GM12878 (cell line): Measurements from ENCODE around the gene METTL5. TPM values are rescaled to one million over a fixed set of nuclear protein-coding genes. Genes with fewer than 3 reads are reported as not detected.

ENCODE experiments used
- MXI1 ChIP-seq: fragments of 150-350 bp; IDR thresholded peaks from 2 replicates; pipeline ENCODE4 v1.6.1; 2011; ENCODE audit warnings: low read depth, mild to moderate bottlenecking, inconsistent platforms, low read length, improper control_type of control experiment
- PAX8 ChIP-seq: fragments of 450-650 bp; IDR thresholded peaks from 2 replicates; pipeline ENCODE4 v1.6.1; 2017; ENCODE audit warnings: mild to moderate bottlenecking, moderate library complexity
- RB1 ChIP-seq: fragments of 450-650 bp; formaldehyde crosslinking; IDR thresholded peaks from 2 replicates; pipeline ENCODE4 v1.6.1; 2017; ENCODE audit warnings: mild to moderate bottlenecking, borderline replicate concordance
- SMAD1 ChIP-seq: fragments of 450-650 bp; IDR thresholded peaks from 2 replicates; pipeline ENCODE4 v1.6.1; 2018; ENCODE audit warnings: mild to moderate bottlenecking, low read depth; ENCODE audit not compliant: partially characterized antibody
- SMC3 ChIP-seq: IDR thresholded peaks from 2 replicates; pipeline ENCODE4 v1.6.1; 2011; ENCODE audit warnings: low read length, improper control_type of control experiment, borderline replicate concordance
- YY1 ChIP-seq: IDR thresholded peaks from 2 replicates; pipeline ENCODE4 v1.6.1; 2011; ENCODE audit warnings: low read depth, mild to moderate bottlenecking, low read length
- polyA plus RNA-seq, 11 experiments: library from polyadenylated mRNA; depleted of rRNA in 4 of 11; unstranded in 6 of 11; stranded (reverse) in 5 of 11; fragments of >200 nt; fragmentation: Nextera tagmentation in 4 of 11; fragmentation: Illumina TruSeq in 1 of 11; extraction: Ambion mirVana in 4 of 11; extraction: Trizol in 1 of 11; gene quantifications; 1 replicate in 1 of 11; 2 replicates in 10 of 11; pipeline versions ENCODE4 v1.2.1 to v1.2.3, GENCODE V29; 2011 to 2016; ENCODE audit warnings: inconsistent platforms in 2 of 11, missing spikeins in 2 of 11, low read depth in 1 of 11
- total RNA-seq, 4 experiments: library from RNA; depleted of rRNA in 3 of 4; stranded (reverse); fragments of >200 nt in 3 of 4; fragmentation: Illumina TruSeq in 1 of 4; extraction: Trizol in 1 of 4; gene quantifications; 2 replicates each; pipeline versions ENCODE4 v1.2.1 to v1.2.3, GENCODE V29; 2013 to 2021
- TF ChIP-seq, protein P1 (sequence below): fragments of 150-350 bp; IDR thresholded peaks from 2 replicates; pipeline ENCODE4 v1.6.1; 2016; ENCODE audit warnings: low read depth, low read length
- TF ChIP-seq, protein P2 (sequence below): fragments of 150-350 bp; IDR thresholded peaks from 2 replicates; pipeline ENCODE4 v1.6.1; 2014; ENCODE audit warnings: mild to moderate bottlenecking, low read depth, low read length
- TF ChIP-seq, protein P3 (sequence below): fragments of 450-650 bp; IDR thresholded peaks from 2 replicates; pipeline ENCODE4 v1.6.1; 2018; ENCODE audit warnings: mild to moderate bottlenecking, low read depth, moderate library complexity; ENCODE audit not compliant: partially characterized antibody
- TF ChIP-seq, protein P4 (sequence below): IDR thresholded peaks from 2 replicates; pipeline ENCODE4 v1.6.1; 2012; ENCODE audit warnings: mild to moderate bottlenecking, low read depth, low read length
- TF ChIP-seq, protein P5 (sequence below): fragments of 450-650 bp; IDR thresholded peaks from 2 replicates; pipeline ENCODE4 v1.6.1; 2017; ENCODE audit warnings: mild to moderate bottlenecking

METTL5 gene
- total and polyA plus RNA-seq, 10 of the 15 experiments (the other 5 are each of a cell fraction or from before 2014, with no cell fraction given), result 55.0 to 204 (median 87.4) TPM

DNA sequence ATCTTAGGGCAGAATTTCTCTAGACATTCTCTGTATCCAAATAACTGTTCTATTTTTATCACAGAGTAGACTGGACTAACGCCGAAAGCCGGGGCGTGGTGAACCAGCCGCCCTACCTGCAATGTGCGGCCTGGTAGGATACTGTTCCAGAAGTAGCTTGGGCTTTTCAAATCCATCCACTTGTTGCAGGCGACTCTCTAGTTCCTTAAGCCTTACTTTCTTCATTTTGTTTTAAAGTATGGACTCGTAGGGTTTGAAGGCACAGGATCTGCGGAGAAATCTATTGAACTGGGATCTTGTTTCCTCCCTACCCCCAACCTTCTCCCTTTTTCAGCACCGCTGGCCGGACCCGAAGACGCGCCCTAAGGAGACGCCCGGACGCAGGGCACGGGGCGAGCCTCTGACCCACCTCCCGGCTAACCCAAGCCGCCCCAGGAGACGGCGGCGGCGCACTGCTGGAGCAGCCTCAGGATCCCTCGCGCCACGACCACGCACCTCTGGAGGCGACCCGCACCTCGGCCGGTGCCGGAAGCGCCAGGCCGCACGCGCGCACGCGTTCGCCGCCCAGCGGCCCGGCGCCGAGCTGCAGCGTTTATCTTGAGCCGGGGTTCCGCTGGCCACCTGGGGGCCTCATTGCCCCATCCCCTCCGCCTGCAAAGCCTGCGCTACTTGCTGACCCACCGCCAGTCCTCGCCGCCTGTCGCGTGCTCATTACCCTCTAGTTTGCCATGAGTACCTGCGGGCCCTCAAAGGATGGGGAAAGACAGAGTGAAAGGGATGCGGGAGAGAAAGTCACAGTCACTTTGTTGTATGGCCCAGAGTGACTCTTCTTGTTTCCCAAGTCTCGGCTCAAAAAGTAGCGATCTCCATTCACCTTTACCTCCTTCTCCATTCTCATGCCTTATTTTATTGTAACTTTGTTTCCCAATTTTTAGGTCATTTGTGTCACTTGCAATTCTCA, at the start of gene METTL5 (continued):
- TF ChIP-seq, protein P1, sequence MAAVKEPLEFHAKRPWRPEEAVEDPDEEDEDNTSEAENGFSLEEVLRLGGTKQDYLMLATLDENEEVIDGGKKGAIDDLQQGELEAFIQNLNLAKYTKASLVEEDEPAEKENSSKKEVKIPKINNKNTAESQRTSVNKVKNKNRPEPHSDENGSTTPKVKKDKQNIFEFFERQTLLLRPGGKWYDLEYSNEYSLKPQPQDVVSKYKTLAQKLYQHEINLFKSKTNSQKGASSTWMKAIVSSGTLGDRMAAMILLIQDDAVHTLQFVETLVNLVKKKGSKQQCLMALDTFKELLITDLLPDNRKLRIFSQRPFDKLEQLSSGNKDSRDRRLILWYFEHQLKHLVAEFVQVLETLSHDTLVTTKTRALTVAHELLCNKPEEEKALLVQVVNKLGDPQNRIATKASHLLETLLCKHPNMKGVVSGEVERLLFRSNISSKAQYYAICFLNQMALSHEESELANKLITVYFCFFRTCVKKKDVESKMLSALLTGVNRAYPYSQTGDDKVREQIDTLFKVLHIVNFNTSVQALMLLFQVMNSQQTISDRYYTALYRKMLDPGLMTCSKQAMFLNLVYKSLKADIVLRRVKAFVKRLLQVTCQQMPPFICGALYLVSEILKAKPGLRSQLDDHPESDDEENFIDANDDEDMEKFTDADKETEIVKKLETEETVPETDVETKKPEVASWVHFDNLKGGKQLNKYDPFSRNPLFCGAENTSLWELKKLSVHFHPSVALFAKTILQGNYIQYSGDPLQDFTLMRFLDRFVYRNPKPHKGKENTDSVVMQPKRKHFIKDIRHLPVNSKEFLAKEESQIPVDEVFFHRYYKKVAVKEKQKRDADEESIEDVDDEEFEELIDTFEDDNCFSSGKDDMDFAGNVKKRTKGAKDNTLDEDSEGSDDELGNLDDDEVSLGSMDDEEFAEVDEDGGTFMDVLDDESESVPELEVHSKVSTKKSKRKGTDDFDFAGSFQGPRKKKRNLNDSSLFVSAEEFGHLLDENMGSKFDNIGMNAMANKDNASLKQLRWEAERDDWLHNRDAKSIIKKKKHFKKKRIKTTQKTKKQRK, result no peak
- TF ChIP-seq, protein P2, sequence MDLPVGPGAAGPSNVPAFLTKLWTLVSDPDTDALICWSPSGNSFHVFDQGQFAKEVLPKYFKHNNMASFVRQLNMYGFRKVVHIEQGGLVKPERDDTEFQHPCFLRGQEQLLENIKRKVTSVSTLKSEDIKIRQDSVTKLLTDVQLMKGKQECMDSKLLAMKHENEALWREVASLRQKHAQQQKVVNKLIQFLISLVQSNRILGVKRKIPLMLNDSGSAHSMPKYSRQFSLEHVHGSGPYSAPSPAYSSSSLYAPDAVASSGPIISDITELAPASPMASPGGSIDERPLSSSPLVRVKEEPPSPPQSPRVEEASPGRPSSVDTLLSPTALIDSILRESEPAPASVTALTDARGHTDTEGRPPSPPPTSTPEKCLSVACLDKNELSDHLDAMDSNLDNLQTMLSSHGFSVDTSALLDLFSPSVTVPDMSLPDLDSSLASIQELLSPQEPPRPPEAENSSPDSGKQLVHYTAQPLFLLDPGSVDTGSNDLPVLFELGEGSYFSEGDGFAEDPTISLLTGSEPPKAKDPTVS, result 0 out of 2 replicates have a peak, but pooled peaks have one; percentile 62
- TF ChIP-seq PAX8 (no peak), RB1 (peak; percentile 84; the same call in 1 of the 2 replicates), SMC3 (peak; percentile 73), MXI1 (peak; percentile 79; the same call in 1 of the 2 replicates), SMAD1 (no peak), YY1 (peak; percentile 80)
- TF ChIP-seq, protein P3, sequence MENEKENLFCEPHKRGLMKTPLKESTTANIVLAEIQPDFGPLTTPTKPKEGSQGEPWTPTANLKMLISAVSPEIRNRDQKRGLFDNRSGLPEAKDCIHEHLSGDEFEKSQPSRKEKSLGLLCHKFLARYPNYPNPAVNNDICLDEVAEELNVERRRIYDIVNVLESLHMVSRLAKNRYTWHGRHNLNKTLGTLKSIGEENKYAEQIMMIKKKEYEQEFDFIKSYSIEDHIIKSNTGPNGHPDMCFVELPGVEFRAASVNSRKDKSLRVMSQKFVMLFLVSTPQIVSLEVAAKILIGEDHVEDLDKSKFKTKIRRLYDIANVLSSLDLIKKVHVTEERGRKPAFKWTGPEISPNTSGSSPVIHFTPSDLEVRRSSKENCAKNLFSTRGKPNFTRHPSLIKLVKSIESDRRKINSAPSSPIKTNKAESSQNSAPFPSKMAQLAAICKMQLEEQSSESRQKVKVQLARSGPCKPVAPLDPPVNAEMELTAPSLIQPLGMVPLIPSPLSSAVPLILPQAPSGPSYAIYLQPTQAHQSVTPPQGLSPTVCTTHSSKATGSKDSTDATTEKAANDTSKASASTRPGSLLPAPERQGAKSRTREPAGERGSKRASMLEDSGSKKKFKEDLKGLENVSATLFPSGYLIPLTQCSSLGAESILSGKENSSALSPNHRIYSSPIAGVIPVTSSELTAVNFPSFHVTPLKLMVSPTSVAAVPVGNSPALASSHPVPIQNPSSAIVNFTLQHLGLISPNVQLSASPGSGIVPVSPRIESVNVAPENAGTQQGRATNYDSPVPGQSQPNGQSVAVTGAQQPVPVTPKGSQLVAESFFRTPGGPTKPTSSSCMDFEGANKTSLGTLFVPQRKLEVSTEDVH, result no peak
- TF ChIP-seq, protein P4, sequence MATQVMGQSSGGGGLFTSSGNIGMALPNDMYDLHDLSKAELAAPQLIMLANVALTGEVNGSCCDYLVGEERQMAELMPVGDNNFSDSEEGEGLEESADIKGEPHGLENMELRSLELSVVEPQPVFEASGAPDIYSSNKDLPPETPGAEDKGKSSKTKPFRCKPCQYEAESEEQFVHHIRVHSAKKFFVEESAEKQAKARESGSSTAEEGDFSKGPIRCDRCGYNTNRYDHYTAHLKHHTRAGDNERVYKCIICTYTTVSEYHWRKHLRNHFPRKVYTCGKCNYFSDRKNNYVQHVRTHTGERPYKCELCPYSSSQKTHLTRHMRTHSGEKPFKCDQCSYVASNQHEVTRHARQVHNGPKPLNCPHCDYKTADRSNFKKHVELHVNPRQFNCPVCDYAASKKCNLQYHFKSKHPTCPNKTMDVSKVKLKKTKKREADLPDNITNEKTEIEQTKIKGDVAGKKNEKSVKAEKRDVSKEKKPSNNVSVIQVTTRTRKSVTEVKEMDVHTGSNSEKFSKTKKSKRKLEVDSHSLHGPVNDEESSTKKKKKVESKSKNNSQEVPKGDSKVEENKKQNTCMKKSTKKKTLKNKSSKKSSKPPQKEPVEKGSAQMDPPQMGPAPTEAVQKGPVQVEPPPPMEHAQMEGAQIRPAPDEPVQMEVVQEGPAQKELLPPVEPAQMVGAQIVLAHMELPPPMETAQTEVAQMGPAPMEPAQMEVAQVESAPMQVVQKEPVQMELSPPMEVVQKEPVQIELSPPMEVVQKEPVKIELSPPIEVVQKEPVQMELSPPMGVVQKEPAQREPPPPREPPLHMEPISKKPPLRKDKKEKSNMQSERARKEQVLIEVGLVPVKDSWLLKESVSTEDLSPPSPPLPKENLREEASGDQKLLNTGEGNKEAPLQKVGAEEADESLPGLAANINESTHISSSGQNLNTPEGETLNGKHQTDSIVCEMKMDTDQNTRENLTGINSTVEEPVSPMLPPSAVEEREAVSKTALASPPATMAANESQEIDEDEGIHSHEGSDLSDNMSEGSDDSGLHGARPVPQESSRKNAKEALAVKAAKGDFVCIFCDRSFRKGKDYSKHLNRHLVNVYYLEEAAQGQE, result peak; percentile 30; the same call in 1 of the 2 replicates
- TF ChIP-seq, protein P5, sequence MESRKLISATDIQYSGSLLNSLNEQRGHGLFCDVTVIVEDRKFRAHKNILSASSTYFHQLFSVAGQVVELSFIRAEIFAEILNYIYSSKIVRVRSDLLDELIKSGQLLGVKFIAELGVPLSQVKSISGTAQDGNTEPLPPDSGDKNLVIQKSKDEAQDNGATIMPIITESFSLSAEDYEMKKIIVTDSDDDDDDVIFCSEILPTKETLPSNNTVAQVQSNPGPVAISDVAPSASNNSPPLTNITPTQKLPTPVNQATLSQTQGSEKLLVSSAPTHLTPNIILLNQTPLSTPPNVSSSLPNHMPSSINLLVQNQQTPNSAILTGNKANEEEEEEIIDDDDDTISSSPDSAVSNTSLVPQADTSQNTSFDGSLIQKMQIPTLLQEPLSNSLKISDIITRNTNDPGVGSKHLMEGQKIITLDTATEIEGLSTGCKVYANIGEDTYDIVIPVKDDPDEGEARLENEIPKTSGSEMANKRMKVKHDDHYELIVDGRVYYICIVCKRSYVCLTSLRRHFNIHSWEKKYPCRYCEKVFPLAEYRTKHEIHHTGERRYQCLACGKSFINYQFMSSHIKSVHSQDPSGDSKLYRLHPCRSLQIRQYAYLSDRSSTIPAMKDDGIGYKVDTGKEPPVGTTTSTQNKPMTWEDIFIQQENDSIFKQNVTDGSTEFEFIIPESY, result no peak
